ENCODE results near the gene PTH2.

- TF ChIP-seq, protein P1, sequence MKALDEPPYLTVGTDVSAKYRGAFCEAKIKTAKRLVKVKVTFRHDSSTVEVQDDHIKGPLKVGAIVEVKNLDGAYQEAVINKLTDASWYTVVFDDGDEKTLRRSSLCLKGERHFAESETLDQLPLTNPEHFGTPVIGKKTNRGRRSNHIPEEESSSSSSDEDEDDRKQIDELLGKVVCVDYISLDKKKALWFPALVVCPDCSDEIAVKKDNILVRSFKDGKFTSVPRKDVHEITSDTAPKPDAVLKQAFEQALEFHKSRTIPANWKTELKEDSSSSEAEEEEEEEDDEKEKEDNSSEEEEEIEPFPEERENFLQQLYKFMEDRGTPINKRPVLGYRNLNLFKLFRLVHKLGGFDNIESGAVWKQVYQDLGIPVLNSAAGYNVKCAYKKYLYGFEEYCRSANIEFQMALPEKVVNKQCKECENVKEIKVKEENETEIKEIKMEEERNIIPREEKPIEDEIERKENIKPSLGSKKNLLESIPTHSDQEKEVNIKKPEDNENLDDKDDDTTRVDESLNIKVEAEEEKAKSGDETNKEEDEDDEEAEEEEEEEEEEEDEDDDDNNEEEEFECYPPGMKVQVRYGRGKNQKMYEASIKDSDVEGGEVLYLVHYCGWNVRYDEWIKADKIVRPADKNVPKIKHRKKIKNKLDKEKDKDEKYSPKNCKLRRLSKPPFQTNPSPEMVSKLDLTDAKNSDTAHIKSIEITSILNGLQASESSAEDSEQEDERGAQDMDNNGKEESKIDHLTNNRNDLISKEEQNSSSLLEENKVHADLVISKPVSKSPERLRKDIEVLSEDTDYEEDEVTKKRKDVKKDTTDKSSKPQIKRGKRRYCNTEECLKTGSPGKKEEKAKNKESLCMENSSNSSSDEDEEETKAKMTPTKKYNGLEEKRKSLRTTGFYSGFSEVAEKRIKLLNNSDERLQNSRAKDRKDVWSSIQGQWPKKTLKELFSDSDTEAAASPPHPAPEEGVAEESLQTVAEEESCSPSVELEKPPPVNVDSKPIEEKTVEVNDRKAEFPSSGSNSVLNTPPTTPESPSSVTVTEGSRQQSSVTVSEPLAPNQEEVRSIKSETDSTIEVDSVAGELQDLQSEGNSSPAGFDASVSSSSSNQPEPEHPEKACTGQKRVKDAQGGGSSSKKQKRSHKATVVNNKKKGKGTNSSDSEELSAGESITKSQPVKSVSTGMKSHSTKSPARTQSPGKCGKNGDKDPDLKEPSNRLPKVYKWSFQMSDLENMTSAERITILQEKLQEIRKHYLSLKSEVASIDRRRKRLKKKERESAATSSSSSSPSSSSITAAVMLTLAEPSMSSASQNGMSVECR (CRISPR knock-in tag; IDR thresholded peaks at IDR 0.05; ENCODE audit: borderline replicate concordance): no peak
- TF ChIP-seq CREM (CRISPR knock-in tag; IDR thresholded peaks at IDR 0.05) (no peak), CTCF (IDR thresholded peaks at IDR 0.05) (no peak), FOXK1 (CRISPR knock-in tag; IDR thresholded peaks at IDR 0.05) (no peak), ZNF423 (CRISPR knock-in tag; IDR thresholded peaks at IDR 0.05) (no peak), ZNF671 (CRISPR knock-in tag; IDR thresholded peaks at IDR 0.05) (no peak), ETV6 (CRISPR knock-in tag; IDR thresholded peaks at IDR 0.05) (no peak), E2F4 (CRISPR knock-in tag; IDR thresholded peaks at IDR 0.05; ENCODE audit: borderline replicate concordance, low read depth) (no peak)
- TF ChIP-seq, protein P2, sequence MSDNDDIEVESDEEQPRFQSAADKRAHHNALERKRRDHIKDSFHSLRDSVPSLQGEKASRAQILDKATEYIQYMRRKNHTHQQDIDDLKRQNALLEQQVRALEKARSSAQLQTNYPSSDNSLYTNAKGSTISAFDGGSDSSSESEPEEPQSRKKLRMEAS (CRISPR knock-in tag; IDR thresholded peaks at IDR 0.05): no peak
These were observed 39.6 kb downstream of the PTH2 start for GRCh38 chr19:49383599-49383998.
